ACC112 (cell line): Measurements from ENCODE around the gene KAT6B.

Source experiments
- H2AFZ ChIP-seq: fragments of 200-600 bp; sonication (generic); one replicate; pipeline ENCODE4 v1.6.0; 2017; ENCODE audit warnings: antibody characterized with exemption, low read length; ENCODE audit not compliant: unreplicated experiment
- H3K27ac ChIP-seq: fragments of 200-600 bp; sonication (generic); 2 replicates; pipeline ENCODE4 v1.5.1; 2014; ENCODE audit warnings: low read depth, mild to moderate bottlenecking, antibody characterized with exemption, low read length, moderate library complexity
- H3K27me3 ChIP-seq: fragments of 200-600 bp; sonication (generic); 2 replicates; pipeline ENCODE4 v1.6.1; 2014; ENCODE audit warnings: mild to moderate bottlenecking, antibody characterized with exemption, low read length, moderate library complexity, mixed read lengths; ENCODE audit not compliant: insufficient read depth
- H3K36me3 ChIP-seq: fragments of 200-600 bp; sonication (generic); 2 replicates; pipeline ENCODE4 v1.6.1; 2016; ENCODE audit warnings: mild to moderate bottlenecking, antibody characterized with exemption, low read length, moderate library complexity, mixed read lengths; ENCODE audit not compliant: insufficient read depth
- H3K4me1 ChIP-seq: fragments of 200-600 bp; sonication (generic); one replicate; pipeline ENCODE4 v1.6.1; 2016; ENCODE audit warnings: low read length, mixed read lengths; ENCODE audit not compliant: insufficient read depth, unreplicated experiment, control insufficient read depth
- H3K4me3 ChIP-seq: fragments of 200-600 bp; sonication (generic); 2 replicates; pipeline ENCODE4 v1.5.1; 2014; ENCODE audit warnings: mild to moderate bottlenecking, low read depth, low read length
- H3K79me2 ChIP-seq: fragments of 200-600 bp; sonication (generic); one replicate; pipeline ENCODE4 v1.6.0; 2016; ENCODE audit warnings: low read length; ENCODE audit not compliant: control insufficient read depth, unreplicated experiment, insufficient read depth

KAT6B gene

GRCh38 chr10:75034714-75035258 lies 208.4 kb downstream of the KAT6B start:
- Histone ChIP-seq H3K79me2 (no peaks in the 10 kb centered on the region), H3K27ac (no peak overlapping the region), H3K27me3 (no peaks in the 10 kb centered on the region), H2AFZ (no peak overlapping the region), H3K4me1 (no peaks in the 10 kb centered on the region), H3K36me3 (no peaks in the 10 kb centered on the region), H3K4me3 (no peak overlapping the region)

- Histone ChIP-seq H2AFZ (no peak overlapping the region), H3K36me3 (no peaks in the 10 kb centered on the region), H3K27me3 (no peaks in the 10 kb centered on the region), H3K4me1 (no peaks in the 10 kb centered on the region), H3K79me2 (no peaks in the 10 kb centered on the region), H3K27ac (no peak overlapping the region), H3K4me3 (no peak overlapping the region)
These were observed 209.7 kb downstream of the KAT6B start for GRCh38 chr10:75035975-75036708.

- Histone ChIP-seq H2AFZ (no peak overlapping the region), H3K79me2 (no peaks in the 10 kb centered on the region), H3K4me3 (no peak overlapping the region), H3K27ac (no peak overlapping the region), H3K4me1 (no peaks in the 10 kb centered on the region), H3K36me3 (no peaks in the 10 kb centered on the region), H3K27me3 (no peaks in the 10 kb centered on the region)
These were observed 211.1 kb downstream of the KAT6B start for GRCh38 chr10:75037171-75038153.

- Histone ChIP-seq H3K27ac (no peak overlapping the region), H3K36me3 (no peaks in the 10 kb centered on the region), H2AFZ (no peak overlapping the region), H3K4me1 (no peaks in the 10 kb centered on the region), H3K27me3 (no peaks in the 10 kb centered on the region), H3K79me2 (no peaks in the 10 kb centered on the region), H3K4me3 (no peak overlapping the region)
These were observed 211.9 kb downstream of the KAT6B start for GRCh38 chr10:75038335-75038734.

GRCh38 chr10:75040576-75040975 lies 214.2 kb downstream of the KAT6B start:
- Histone ChIP-seq H3K27me3 (no peaks in the 10 kb centered on the region), H3K4me3 (no peak overlapping the region), H3K36me3 (no peaks in the 10 kb centered on the region), H3K4me1 (no peaks in the 10 kb centered on the region), H2AFZ (no peak overlapping the region), H3K79me2 (no peaks in the 10 kb centered on the region), H3K27ac (no peak overlapping the region)

- Histone ChIP-seq H2AFZ (no peak overlapping the region), H3K4me3 (no peak overlapping the region), H3K36me3 (no peaks in the 10 kb centered on the region), H3K4me1 (no peaks in the 10 kb centered on the region), H3K27me3 (no peaks in the 10 kb centered on the region), H3K27ac (no peak overlapping the region), H3K79me2 (no peaks in the 10 kb centered on the region)
These were observed 216.0 kb downstream of the KAT6B start for GRCh38 chr10:75042292-75042974.

- Histone ChIP-seq H3K4me3 (no peak overlapping the region), H2AFZ (no peak overlapping the region), H3K27me3 (no peaks in the 10 kb centered on the region), H3K36me3 (no peaks in the 10 kb centered on the region), H3K4me1 (no peaks in the 10 kb centered on the region), H3K79me2 (no peaks in the 10 kb centered on the region), H3K27ac (no peak overlapping the region)
These were observed 217.1 kb downstream of the KAT6B start for GRCh38 chr10:75043256-75044131.

GRCh38 chr10:75048669-75049098 lies 222.3 kb downstream of the KAT6B start:
- Histone ChIP-seq H3K27ac (no peak overlapping the region), H3K79me2 (no peaks in the 10 kb centered on the region), H3K27me3 (no peaks in the 10 kb centered on the region), H3K4me1 (no peaks in the 10 kb centered on the region), H2AFZ (no peak overlapping the region), H3K36me3 (no peaks in the 10 kb centered on the region), H3K4me3 (no peak overlapping the region)

GRCh38 chr10:75049316-75050148 lies 223.1 kb downstream of the KAT6B start:
- no peaks in the 10 kb centered on the region for H3K27me3 ChIP-seq
- H2AFZ ChIP-seq = no peak overlapping the region
- no peaks in the 10 kb centered on the region for H3K36me3 ChIP-seq
- no peaks in the 10 kb centered on the region for H3K4me1 ChIP-seq
- H3K79me2 ChIP-seq = no peaks in the 10 kb centered on the region
- no peak overlapping the region for H3K27ac ChIP-seq
- H3K4me3 ChIP-seq = no peak overlapping the region
